HepG2 (cell line): Measurements from ENCODE around the gene STX5.

Source experiments
- EZH2 ChIP-seq: conservative IDR thresholded peaks from 2 replicates; pipeline ENCODE4 v1.6.1; 2012; ENCODE audit warnings: mild to moderate bottlenecking, low read depth, low read length, moderate library complexity
- HNRNPK ChIP-seq: fragments of 200-400 bp; formaldehyde crosslinking; IDR thresholded peaks from 2 replicates; pipeline ENCODE4 v1.6.1; 2018; ENCODE audit warnings: low read length, low read depth, moderate library complexity, mild to moderate bottlenecking; ENCODE audit not compliant: poor library complexity, severe bottlenecking
- HNRNPLL ChIP-seq: fragments of 200-400 bp; formaldehyde crosslinking; IDR thresholded peaks from 2 replicates; pipeline ENCODE4 v1.6.1; 2017; ENCODE audit warnings: mild to moderate bottlenecking, low read depth, low read length; ENCODE audit not compliant: poor library complexity, severe bottlenecking
- KLF16 ChIP-seq, 2 experiments: sonication (generic) in 1 of 2; formaldehyde crosslinking in 1 of 2; IDR thresholded peaks; 2 replicates each; pipeline versions ENCODE4 v1.6.1 to v1.8.0; 2016 to 2023; ENCODE audit warnings: missing genetic modification reagents in 2 of 2, missing compliant biosample characterization in 1 of 2
- TBP ChIP-seq: sonication (generic); formaldehyde crosslinking; IDR thresholded peaks from 2 replicates; pipeline ENCODE4 v1.5.0; 2020; ENCODE audit warnings: missing genetic modification reagents
- ZBTB7A ChIP-seq: sonication (generic); formaldehyde crosslinking; IDR thresholded peaks from 2 replicates; pipeline ENCODE4 v1.8.0; 2022; ENCODE audit warnings: mild to moderate bottlenecking, missing genetic modification reagents
- ZFX ChIP-seq: sonication (generic); formaldehyde crosslinking; IDR thresholded peaks from 2 replicates; pipeline ENCODE4 v1.4.0; 2020; ENCODE audit warnings: mild to moderate bottlenecking, low read depth, missing genetic modification reagents, moderate library complexity
- ZNF33A ChIP-seq: sonication (generic); formaldehyde crosslinking; IDR thresholded peaks from 2 replicates; pipeline ENCODE4 v1.5.1; 2020; ENCODE audit warnings: missing genetic modification reagents, mild to moderate bottlenecking, moderate library complexity, borderline replicate concordance
- ZNF710 ChIP-seq: sonication (generic); formaldehyde crosslinking; IDR thresholded peaks from 2 replicates; pipeline ENCODE4 v1.5.0; 2020; ENCODE audit warnings: mild to moderate bottlenecking, missing genetic modification reagents, borderline replicate concordance
- ZZZ3 ChIP-seq: sonication (generic); formaldehyde crosslinking; IDR thresholded peaks from 2 replicates; pipeline ENCODE4 v1.4.0; 2020; ENCODE audit warnings: missing genetic modification reagents, mild to moderate bottlenecking, borderline replicate concordance
- TF ChIP-seq, protein P1 (sequence below): sonication (generic); formaldehyde crosslinking; IDR thresholded peaks from 2 replicates; pipeline ENCODE4 v1.5.0; 2020; ENCODE audit warnings: mild to moderate bottlenecking, missing genetic modification reagents, moderate library complexity
- TF ChIP-seq, protein P2 (sequence below), 2 experiments: fragments of 450-650 bp in 1 of 2; sonication (generic) in 1 of 2; formaldehyde crosslinking in 1 of 2; IDR thresholded peaks; 2 replicates each; pipeline versions ENCODE4 v1.6.1 to v1.8.0; 2016 to 2022; ENCODE audit warnings: antibody characterized with exemption in 1 of 2, mild to moderate bottlenecking in 1 of 2, missing genetic modification reagents in 1 of 2

GRCh38 chr11:62850911-62851806 lies 19.3 kb upstream of the STX5 start:
- TF ChIP-seq KLF16 (CRISPR knock-in tag; IDR thresholded peaks at IDR 0.05): no peak
- no peak for TF ChIP-seq ZNF33A (CRISPR knock-in tag)
- TF ChIP-seq, protein P1, sequence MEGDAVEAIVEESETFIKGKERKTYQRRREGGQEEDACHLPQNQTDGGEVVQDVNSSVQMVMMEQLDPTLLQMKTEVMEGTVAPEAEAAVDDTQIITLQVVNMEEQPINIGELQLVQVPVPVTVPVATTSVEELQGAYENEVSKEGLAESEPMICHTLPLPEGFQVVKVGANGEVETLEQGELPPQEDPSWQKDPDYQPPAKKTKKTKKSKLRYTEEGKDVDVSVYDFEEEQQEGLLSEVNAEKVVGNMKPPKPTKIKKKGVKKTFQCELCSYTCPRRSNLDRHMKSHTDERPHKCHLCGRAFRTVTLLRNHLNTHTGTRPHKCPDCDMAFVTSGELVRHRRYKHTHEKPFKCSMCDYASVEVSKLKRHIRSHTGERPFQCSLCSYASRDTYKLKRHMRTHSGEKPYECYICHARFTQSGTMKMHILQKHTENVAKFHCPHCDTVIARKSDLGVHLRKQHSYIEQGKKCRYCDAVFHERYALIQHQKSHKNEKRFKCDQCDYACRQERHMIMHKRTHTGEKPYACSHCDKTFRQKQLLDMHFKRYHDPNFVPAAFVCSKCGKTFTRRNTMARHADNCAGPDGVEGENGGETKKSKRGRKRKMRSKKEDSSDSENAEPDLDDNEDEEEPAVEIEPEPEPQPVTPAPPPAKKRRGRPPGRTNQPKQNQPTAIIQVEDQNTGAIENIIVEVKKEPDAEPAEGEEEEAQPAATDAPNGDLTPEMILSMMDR: no peak
- no peak for TF ChIP-seq ZFX (CRISPR knock-in tag)
- no peak for TF ChIP-seq ZZZ3 (CRISPR knock-in tag)
- TF ChIP-seq HNRNPK: no peak
- TF ChIP-seq TBP (CRISPR knock-in tag): no peak
- TF ChIP-seq ZNF710 (CRISPR knock-in tag): 0 out of 2 replicates have a peak, but pooled peaks have one; percentile 20
- TF ChIP-seq HNRNPLL: no peak
- no peak for TF ChIP-seq ZBTB7A (CRISPR knock-in tag)
- TF ChIP-seq, protein P2, sequence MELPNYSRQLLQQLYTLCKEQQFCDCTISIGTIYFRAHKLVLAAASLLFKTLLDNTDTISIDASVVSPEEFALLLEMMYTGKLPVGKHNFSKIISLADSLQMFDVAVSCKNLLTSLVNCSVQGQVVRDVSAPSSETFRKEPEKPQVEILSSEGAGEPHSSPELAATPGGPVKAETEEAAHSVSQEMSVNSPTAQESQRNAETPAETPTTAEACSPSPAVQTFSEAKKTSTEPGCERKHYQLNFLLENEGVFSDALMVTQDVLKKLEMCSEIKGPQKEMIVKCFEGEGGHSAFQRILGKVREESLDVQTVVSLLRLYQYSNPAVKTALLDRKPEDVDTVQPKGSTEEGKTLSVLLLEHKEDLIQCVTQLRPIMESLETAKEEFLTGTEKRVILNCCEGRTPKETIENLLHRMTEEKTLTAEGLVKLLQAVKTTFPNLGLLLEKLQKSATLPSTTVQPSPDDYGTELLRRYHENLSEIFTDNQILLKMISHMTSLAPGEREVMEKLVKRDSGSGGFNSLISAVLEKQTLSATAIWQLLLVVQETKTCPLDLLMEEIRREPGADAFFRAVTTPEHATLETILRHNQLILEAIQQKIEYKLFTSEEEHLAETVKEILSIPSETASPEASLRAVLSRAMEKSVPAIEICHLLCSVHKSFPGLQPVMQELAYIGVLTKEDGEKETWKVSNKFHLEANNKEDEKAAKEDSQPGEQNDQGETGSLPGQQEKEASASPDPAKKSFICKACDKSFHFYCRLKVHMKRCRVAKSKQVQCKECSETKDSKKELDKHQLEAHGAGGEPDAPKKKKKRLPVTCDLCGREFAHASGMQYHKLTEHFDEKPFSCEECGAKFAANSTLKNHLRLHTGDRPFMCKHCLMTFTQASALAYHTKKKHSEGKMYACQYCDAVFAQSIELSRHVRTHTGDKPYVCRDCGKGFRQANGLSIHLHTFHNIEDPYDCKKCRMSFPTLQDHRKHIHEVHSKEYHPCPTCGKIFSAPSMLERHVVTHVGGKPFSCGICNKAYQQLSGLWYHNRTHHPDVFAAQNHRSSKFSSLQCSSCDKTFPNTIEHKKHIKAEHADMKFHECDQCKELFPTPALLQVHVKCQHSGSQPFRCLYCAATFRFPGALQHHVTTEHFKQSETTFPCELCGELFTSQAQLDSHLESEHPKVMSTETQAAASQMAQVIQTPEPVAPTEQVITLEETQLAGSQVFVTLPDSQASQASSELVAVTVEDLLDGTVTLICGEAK (IDR thresholded peaks at IDR 0.05): no peak
- TF ChIP-seq, protein P2 (CRISPR knock-in tag; IDR thresholded peaks at IDR 0.05): no peak
- no peak for TF ChIP-seq EZH2
